IPS-18c (cell line): Measurements from ENCODE around the gene CACNA1A.

ENCODE experiments used
- H3K4me3 ChIP-seq: 2 replicates; pipeline ENCODE4 v1.7.0; 2013; ENCODE audit warnings: low read depth, mild to moderate bottlenecking, low read length, moderate library complexity; ENCODE audit not compliant: insufficient read depth
- H3K9me3 ChIP-seq: one replicate; pipeline ENCODE4 v1.6.1; 2013; ENCODE audit warnings: mild to moderate bottlenecking, low read length, moderate library complexity; ENCODE audit not compliant: control insufficient read depth, insufficient read depth

Gene CACNA1A

GRCh38 chr19:13355356-13355755, 150.9 kb downstream of the CACNA1A start:
- H3K9me3 ChIP-seq = no peaks in the 10 kb centered on the region
- H3K4me3 ChIP-seq = no peak overlapping the region

GRCh38 chr19:13353625-13354024, 152.7 kb downstream of the CACNA1A start:
- H3K9me3 ChIP-seq = no peaks in the 10 kb centered on the region

GRCh38 chr19:13350759-13351158, 155.5 kb downstream of the CACNA1A start:
- H3K9me3 ChIP-seq = no peaks in the 10 kb centered on the region
- H3K4me3 ChIP-seq = no peak overlapping the region

More at GRCh38 chr19:13353625-13354024, 152.7 kb downstream of the CACNA1A start:
- H3K4me3 ChIP-seq = no peak overlapping the region

GRCh38 chr19:13350072-13350471, 156.2 kb downstream of the CACNA1A start:
- Histone ChIP-seq H3K4me3 (no peak overlapping the region), H3K9me3 (no peaks in the 10 kb centered on the region)

GRCh38 chr19:13347367-13347766, 158.9 kb downstream of the CACNA1A start:
- no peaks in the 10 kb centered on the region for H3K9me3 ChIP-seq
- H3K4me3 ChIP-seq = no peak overlapping the region

- no peaks in the 10 kb centered on the region for H3K9me3 ChIP-seq
- H3K4me3 ChIP-seq = no peak overlapping the region
These were observed 162.8 kb downstream of the CACNA1A start for GRCh38 chr19:13343514-13343913.

- Histone ChIP-seq H3K4me3 (no peak overlapping the region; the same call in 1 of the 2 replicates), H3K9me3 (no peaks in the 10 kb centered on the region)
These were observed 163.6 kb downstream of the CACNA1A start for GRCh38 chr19:13342672-13343071.

- Histone ChIP-seq H3K4me3 (no peak overlapping the region), H3K9me3 (peaks cover 10% of the 10 kb centered on the region)
These were observed 166.4 kb downstream of the CACNA1A start for GRCh38 chr19:13339869-13340268.

GRCh38 chr19:13337181-13337580, 169.1 kb downstream of the CACNA1A start:
- Histone ChIP-seq H3K9me3 (peaks cover 10% of the 10 kb centered on the region), H3K4me3 (no peak overlapping the region)

GRCh38 chr19:13334801-13335481, 171.3 kb downstream of the CACNA1A start:
- no peak overlapping the region for H3K4me3 ChIP-seq

GRCh38 chr19:13330285-13330684, 176.0 kb downstream of the CACNA1A start:
- H3K9me3 ChIP-seq = no peaks in the 10 kb centered on the region
- no peak overlapping the region for H3K4me3 ChIP-seq

More at GRCh38 chr19:13334801-13335481, 171.3 kb downstream of the CACNA1A start:
- peaks cover 10% of the 10 kb centered on the region for H3K9me3 ChIP-seq

GRCh38 chr19:13329766-13330165, 176.5 kb downstream of the CACNA1A start:
- H3K4me3 ChIP-seq = no peak overlapping the region
- no peaks in the 10 kb centered on the region for H3K9me3 ChIP-seq

- Histone ChIP-seq H3K4me3 (no peak overlapping the region), H3K9me3 (no peaks in the 10 kb centered on the region)
These were observed 178.0 kb downstream of the CACNA1A start for GRCh38 chr19:13328241-13328640.

- peaks cover 4% of the 10 kb centered on the region for H3K9me3 ChIP-seq
- no peak overlapping the region for H3K4me3 ChIP-seq
These were observed 186.8 kb downstream of the CACNA1A start for GRCh38 chr19:13319526-13319925.

GRCh38 chr19:13318190-13318589, 188.1 kb downstream of the CACNA1A start:
- Histone ChIP-seq H3K9me3 (peaks cover 4% of the 10 kb centered on the region), H3K4me3 (no peak overlapping the region)

GRCh38 chr19:13315495-13315894, 190.8 kb downstream of the CACNA1A start:
- H3K9me3 ChIP-seq = peaks cover 4% of the 10 kb centered on the region
- no peak overlapping the region for H3K4me3 ChIP-seq

GRCh38 chr19:13314761-13315160, 191.5 kb downstream of the CACNA1A start:
- peaks cover 4% of the 10 kb centered on the region for H3K9me3 ChIP-seq
- H3K4me3 ChIP-seq = no peak overlapping the region

GRCh38 chr19:13313875-13314274, 192.4 kb downstream of the CACNA1A start:
- peaks cover 4% of the 10 kb centered on the region for H3K9me3 ChIP-seq
- H3K4me3 ChIP-seq = no peak overlapping the region

- no peaks in the 10 kb centered on the region for H3K9me3 ChIP-seq
- H3K4me3 ChIP-seq = no peak overlapping the region
These were observed 196.4 kb downstream of the CACNA1A start for GRCh38 chr19:13309864-13310263.
